ENCODE data around the gene PCED1A.

- no peak for TF ChIP-seq POLR2A (IDR thresholded peaks at IDR 0.05)
- no peak for TF ChIP-seq CTCF (IDR thresholded peaks at IDR 0.05)
Observed at GRCh38 chr20:2865101-2865500, 24.6 kb upstream of the PCED1A start.

Measured in breast epithelium (tissue), 3 donors.